ENCODE measurements around the gene TLR3.

GRCh38 chr4:186131935-186132334 is 63.0 kb downstream of the TLR3 start:
- TF ChIP-seq, protein P1, sequence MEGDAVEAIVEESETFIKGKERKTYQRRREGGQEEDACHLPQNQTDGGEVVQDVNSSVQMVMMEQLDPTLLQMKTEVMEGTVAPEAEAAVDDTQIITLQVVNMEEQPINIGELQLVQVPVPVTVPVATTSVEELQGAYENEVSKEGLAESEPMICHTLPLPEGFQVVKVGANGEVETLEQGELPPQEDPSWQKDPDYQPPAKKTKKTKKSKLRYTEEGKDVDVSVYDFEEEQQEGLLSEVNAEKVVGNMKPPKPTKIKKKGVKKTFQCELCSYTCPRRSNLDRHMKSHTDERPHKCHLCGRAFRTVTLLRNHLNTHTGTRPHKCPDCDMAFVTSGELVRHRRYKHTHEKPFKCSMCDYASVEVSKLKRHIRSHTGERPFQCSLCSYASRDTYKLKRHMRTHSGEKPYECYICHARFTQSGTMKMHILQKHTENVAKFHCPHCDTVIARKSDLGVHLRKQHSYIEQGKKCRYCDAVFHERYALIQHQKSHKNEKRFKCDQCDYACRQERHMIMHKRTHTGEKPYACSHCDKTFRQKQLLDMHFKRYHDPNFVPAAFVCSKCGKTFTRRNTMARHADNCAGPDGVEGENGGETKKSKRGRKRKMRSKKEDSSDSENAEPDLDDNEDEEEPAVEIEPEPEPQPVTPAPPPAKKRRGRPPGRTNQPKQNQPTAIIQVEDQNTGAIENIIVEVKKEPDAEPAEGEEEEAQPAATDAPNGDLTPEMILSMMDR (IDR thresholded peaks at IDR 0.05 in 8 of 11, conservative IDR thresholded peaks at IDR 0.05 in 3 of 11): no peak
- no peak for TF ChIP-seq POLR2A (IDR thresholded peaks at IDR 0.05)
